NT2/D1 (cell line): ENCODE measurements around the gene CCND3.

Experiments
- SUZ12 ChIP-seq: IDR thresholded peaks from 2 replicates; pipeline ENCODE4 v1.6.1; 2011; ENCODE audit not compliant: insufficient read length, insufficient read depth; ENCODE audit errors: extremely low read depth
- ZNF274 ChIP-seq: IDR thresholded peaks from 2 replicates; pipeline ENCODE4 v1.6.1; 2011; ENCODE audit warnings: mild to moderate bottlenecking, low read depth, low read length

DNA sequence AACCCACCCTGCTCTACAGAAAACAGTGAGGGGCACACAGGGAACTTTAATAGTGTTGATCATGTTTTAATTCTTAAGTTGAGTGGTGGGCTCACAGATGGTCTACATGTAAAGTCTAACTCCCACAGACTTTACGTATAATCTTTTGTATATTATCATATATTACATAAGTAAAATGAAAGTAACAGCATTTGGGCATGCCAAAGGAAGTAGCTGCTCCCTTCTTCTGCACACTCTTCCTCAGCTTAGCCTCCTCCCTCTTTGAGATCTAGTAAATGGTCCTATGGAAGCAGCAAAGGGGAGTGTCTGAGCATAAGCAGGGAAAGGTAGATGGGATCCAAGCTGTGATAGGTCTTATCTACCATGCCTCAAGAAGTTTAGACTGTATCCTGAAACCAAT lies 31.9 kb downstream of the CCND3 start:
- TF ChIP-seq ZNF274 (no peak), SUZ12 (no peak)
